Lower lobe of right lung (tissue), 2 donors: ENCODE data around the gene ZNF280B. TPM values are rescaled to one million over a fixed set of nuclear protein-coding genes. Genes with fewer than 3 reads are reported as not detected.
"Not testable (repeated sequence)": the region's sequence is repeated elsewhere in the genome, so short reads cannot be mapped to it uniquely, and the experiment has no call there.

Experiments
- ATAC-seq, 2 donors: fragments of 200-7000 bp; cut with Tn5 transposase; one replicate each; pipeline ENCODE4 v1.9.1; 2020 to 2022; ENCODE audit warnings: mild to moderate bottlenecking in 2 of 2, moderate library complexity in 2 of 2
- DNase-seq: peaks from one replicate; pipeline ENCODE4 v3.0.0-alpha.2; 2020
- H3K27ac ChIP-seq: fragments of 200-600 bp; one replicate; pipeline ENCODE4 v1.8.0; 2022
- H3K27me3 ChIP-seq: fragments of 200-600 bp; one replicate; pipeline ENCODE4 v1.8.0; 2022; ENCODE audit warnings: low read depth
- H3K36me3 ChIP-seq: fragments of 200-600 bp; one replicate; pipeline ENCODE4 v1.8.0; 2022; ENCODE audit warnings: mild to moderate bottlenecking
- H3K4me1 ChIP-seq: fragments of 200-600 bp; one replicate; pipeline ENCODE4 v1.8.0; 2022
- H3K4me3 ChIP-seq: fragments of 200-600 bp; one replicate; pipeline ENCODE4 v1.8.0; 2022; ENCODE audit warnings: mild to moderate bottlenecking
- H3K9me3 ChIP-seq: fragments of 200-600 bp; one replicate; pipeline ENCODE4 v1.8.0; 2022
- CTCF ChIP-seq: fragments of 200-600 bp; IDR thresholded peaks from one replicate; pipeline ENCODE4 v1.8.0; 2022; ENCODE audit warnings: antibody characterized with exemption, mild to moderate bottlenecking
- intact Hi-C: fragments of 100-400 bp; cut with DNase I; formaldehyde crosslinking; loops from one replicate; pipeline ENCODE4 v1.11.0; 2022
- total RNA-seq: library from RNA; stranded (reverse); fragmentation: NEBNext Ultra II Directional; extraction: Animal tissue kit (Norgen Biotek cat#: 25700); gene quantifications from one replicate; pipeline ENCODE4 v1.2.1, GENCODE V29; 2021
- donor health status: DM: no; HTN: yes; CAD: no; lungs with severe emphysema.

The ZNF280B gene
- total RNA-seq, 1 donor from 2014 or later: 0.86 TPM

GRCh38 chr22:22520020-22520656 is 11.6 kb upstream of the ZNF280B start, which contains the start of gene ZNF280A:
Gene ZNF280A (minus strand): TSS chr22:22520270. CDS start chr22:22515630, 4,640 bp downstream.
- no peak within 1 kb of the TSS for H3K27ac ChIP-seq
- no peaks in the 10 kb centered on the region for H3K36me3 ChIP-seq
- intact Hi-C loops: no loop called here
- DNase-seq (no peak), ATAC-seq (no peak)
- no peaks in the 10 kb centered on the region for H3K4me1 ChIP-seq
- H3K9me3 ChIP-seq: no peaks in the 10 kb centered on the region
- no peak for TF ChIP-seq CTCF
- peaks cover 12% of the 10 kb centered on the region for H3K27me3 ChIP-seq
- H3K4me3 ChIP-seq: no peak within 1 kb of the TSS

GRCh38 chr22:22519591-22519990 is 11.0 kb upstream of the ZNF280B start:
- TF ChIP-seq CTCF: no peak
- Histone ChIP-seq H3K36me3 (no peaks in the 10 kb centered on the region), H3K27me3 (peaks cover 12% of the 10 kb centered on the region), H3K9me3 (no peaks in the 10 kb centered on the region), H3K4me1 (no peaks in the 10 kb centered on the region), H3K27ac (no peak overlapping the region), H3K4me3 (no peak overlapping the region)
- intact Hi-C loops: no loop called here
- DNase-seq (no peak), ATAC-seq (no peak)

GRCh38 chr22:22516992-22517391 is 8.4 kb upstream of the ZNF280B start:
- no peaks in the 10 kb centered on the region for H3K9me3 ChIP-seq
- H3K27me3 ChIP-seq: peaks cover 12% of the 10 kb centered on the region
- no peak overlapping the region for H3K4me3 ChIP-seq
- no peak for DNase-seq
- H3K36me3 ChIP-seq: no peaks in the 10 kb centered on the region
- H3K4me1 ChIP-seq: no peaks in the 10 kb centered on the region
- no peak for ATAC-seq
- intact Hi-C loops: no loop called here
- TF ChIP-seq CTCF: no peak
- H3K27ac ChIP-seq: no peak overlapping the region

GRCh38 chr22:22515890-22516289 is 7.3 kb upstream of the ZNF280B start:
- no peaks in the 10 kb centered on the region for H3K36me3 ChIP-seq
- H3K27ac ChIP-seq: no peak overlapping the region
- TF ChIP-seq CTCF: no peak
- DNase-seq: no peak
- intact Hi-C loops: no loop called here
- no peaks in the 10 kb centered on the region for H3K9me3 ChIP-seq
- H3K4me1 ChIP-seq: no peaks in the 10 kb centered on the region
- H3K27me3 ChIP-seq: peaks cover 12% of the 10 kb centered on the region
- H3K4me3 ChIP-seq: no peak overlapping the region
- no peak for ATAC-seq

GRCh38 chr22:22514431-22514830 is 5.9 kb upstream of the ZNF280B start:
- DNase-seq, H3K36me3 ChIP-seq, H3K27ac ChIP-seq, H3K9me3 ChIP-seq, H3K4me1 ChIP-seq, H3K4me3 ChIP-seq, intact Hi-C loops, ATAC-seq: not testable (repeated sequence)
- peaks cover 12% of the 10 kb centered on the region for H3K27me3 ChIP-seq

- Histone ChIP-seq H3K9me3 (peaks cover 8% of the 10 kb centered on the region), H3K4me1 (no peaks in the 10 kb centered on the region), H3K27me3 (peaks cover 12% of the 10 kb centered on the region), H3K4me3 (no peak overlapping the region), H3K27ac (no peak overlapping the region), H3K36me3 (no peaks in the 10 kb centered on the region)
- DNase-seq: no peak
- no peak for ATAC-seq
- no peak for TF ChIP-seq CTCF
- intact Hi-C loops: no loop called here
These were observed 5.1 kb upstream of the ZNF280B start for GRCh38 chr22:22513619-22514018.
